Inflammatory macrophage treated with lipopolysaccharide for 4 hours (primary cell): ENCODE measurements around the gene TBC1D30.
"Not testable (repeated sequence)": the region's sequence is repeated elsewhere in the genome, so short reads cannot be mapped to it uniquely, and the experiment has no call there.

Experiments used
- DNase-seq: peaks from one replicate; pipeline ENCODE4 v3.0.0-alpha.2; 2020

The TBC1D30 gene

GRCh38 chr12:64824500-64825142, at the start of gene TBC1D30:
TSS of gene TBC1D30 (plus strand) at chr12:64824647. CDS start at chr12:64824880, 233 bp downstream.
- DNase-seq = no peak

GRCh38 chr12:64775147-64775736, 49.2 kb upstream of the TBC1D30 start:
- DNase-seq = not testable (repeated sequence)

GRCh38 chr12:64779354-64779974, 45.0 kb upstream of the TBC1D30 start:
- DNase-seq = no peak

GRCh38 chr12:64780132-64780530, 44.3 kb upstream of the TBC1D30 start:
- DNase-seq = no peak

DNA sequence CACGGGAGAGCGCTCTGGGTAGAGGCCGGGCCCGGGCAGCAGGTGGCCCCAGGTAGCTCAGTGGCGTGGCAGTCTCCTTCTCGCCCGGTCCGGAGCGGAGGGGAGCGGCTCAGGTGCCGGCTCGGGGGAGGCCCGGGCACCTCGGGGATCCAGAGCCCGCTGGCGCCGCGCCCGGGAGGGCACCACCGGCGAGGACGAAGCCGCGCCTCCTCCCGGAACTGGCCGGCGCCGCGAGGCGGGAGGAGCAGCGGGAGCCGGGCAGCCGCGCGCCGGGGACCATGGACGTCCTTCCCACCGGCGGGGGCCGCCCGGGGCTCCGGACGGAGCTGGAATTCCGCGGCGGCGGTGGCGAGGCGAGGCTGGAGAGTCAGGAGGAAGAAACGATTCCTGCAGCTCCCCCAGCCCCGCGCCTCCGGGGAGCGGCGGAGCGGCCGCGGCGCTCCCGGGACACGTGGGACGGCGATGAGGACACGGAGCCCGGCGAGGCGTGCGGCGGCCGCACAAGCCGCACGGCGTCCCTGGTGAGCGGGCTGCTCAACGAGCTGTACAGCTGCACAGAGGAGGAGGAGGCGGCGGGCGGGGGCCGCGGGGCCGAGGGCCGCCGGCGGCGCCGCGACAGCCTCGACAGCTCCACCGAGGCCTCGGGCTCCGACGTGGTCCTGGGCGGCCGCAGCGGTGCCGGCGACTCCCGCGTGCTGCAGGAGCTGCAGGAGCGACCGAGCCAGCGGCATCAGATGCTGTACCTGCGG, 43.7 kb upstream of the TBC1D30 start:
- DNase-seq = peak; percentile 39

- DNase-seq = no peak
These were observed 42.9 kb upstream of the TBC1D30 start for GRCh38 chr12:64781280-64782190.

GRCh38 chr12:64782191-64782876, 42.1 kb upstream of the TBC1D30 start:
- peak; percentile 88 for DNase-seq

GRCh38 chr12:64785838-64786237, 38.6 kb upstream of the TBC1D30 start:
- DNase-seq = no peak

DNA sequence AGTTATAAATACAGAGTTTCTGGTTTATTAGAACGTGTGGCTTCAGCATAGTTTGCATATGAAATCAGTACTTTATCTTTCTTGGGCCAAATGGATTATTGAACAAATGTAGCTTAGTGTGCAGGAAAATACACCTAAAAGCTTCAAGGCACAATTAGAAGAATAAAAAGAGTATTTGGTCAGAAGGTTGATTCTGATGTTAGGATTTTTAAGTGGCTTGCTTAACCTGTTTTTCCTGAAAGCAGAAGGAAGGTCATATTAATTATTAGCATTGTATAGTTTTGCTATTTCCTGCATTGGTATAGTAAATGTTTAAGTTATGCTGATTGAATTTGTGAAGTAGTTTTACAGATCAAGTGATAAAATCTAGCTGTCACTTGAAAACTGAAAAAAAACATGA, 34.3 kb upstream of the TBC1D30 start:
- no peak for DNase-seq

DNA sequence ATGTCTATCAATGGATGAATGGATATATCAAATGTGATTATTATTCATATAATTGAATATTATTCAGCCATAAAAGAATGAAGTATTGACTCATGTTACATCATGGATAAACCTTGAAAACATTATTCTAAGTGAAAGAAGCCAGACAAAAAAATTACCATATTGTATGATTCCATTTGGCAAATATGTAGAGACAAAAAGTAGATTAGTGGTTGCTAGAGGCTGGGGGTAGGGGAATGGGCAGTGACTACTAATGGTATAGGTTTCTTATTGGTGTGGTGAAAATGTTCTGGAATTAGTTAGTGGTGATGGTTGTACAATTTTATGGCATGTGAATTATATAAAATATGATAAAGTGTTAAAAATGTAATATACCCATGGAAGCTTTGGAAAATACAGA, 33.4 kb upstream of the TBC1D30 start:
- DNase-seq = no peak

DNA sequence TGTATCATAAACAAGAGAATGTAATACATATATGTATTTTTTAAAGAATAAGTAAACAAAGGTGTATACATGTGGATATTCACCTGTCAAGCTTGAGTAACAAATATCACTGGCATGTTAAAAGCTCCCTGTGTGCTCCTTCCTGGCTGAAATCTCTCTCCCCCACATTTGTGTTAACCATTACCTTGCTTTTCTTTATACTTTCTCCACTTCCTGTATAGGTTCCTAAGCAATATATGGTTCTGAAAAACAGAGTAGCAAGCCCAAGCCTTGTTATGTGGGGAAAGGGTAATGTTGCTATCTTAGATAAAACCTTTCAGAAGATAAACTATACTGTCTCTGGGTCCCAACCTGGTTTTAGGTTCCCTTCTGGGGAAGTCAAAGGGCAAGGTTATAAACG, 32.3 kb upstream of the TBC1D30 start:
- no peak for DNase-seq

GRCh38 chr12:64793610-64794009, 30.8 kb upstream of the TBC1D30 start:
- DNase-seq = no peak

DNA sequence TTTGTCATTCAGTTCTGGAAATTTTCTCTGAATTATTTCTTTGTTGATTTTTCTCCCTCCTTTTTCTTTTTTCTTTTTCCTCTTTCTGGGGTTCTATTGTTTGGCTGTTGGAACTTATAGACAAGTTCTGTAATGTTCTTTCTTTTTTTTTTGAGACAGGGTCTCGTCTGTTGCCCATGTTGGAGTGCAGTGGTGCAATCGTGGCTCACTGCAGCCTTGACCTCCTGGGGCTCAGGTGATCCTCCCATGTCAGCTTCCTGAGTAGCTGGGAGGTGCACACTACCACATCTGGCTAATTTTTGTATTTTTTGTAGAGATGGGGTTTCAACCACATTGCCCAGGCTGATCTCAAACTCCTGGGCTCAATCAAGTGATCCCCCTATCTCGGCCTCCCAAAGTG, 30.1 kb upstream of the TBC1D30 start:
- no peak for DNase-seq

DNA sequence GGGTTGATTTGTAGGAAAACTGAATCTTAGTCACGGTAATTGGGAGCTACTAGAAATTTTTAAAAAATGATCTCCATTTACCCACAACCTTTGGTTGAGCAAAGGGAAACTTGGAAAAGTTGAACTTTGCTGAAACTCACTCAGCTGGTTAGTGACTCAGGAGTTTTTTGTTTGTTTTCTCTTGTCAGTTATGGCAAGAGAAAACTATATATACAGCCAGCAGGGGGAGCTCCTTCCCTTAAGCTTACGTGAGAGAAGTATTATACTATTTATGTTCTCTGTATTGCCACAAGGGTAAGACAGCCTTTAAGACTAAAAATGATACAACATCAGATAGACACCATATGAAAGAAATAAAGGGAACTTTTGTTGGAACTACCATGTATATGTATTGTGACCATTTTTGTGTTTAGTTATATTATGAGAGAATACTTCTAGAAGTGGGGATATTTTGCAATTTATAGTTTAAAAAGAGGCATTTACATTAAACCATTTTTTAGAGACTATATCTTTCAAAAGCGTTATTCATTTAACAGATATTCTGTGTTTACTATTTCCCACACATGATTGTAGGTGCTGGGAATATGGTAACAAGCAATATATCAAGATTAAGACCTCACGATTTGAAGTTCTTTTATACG, 28.1 kb upstream of the TBC1D30 start:
- DNase-seq = peak; percentile 96

DNA sequence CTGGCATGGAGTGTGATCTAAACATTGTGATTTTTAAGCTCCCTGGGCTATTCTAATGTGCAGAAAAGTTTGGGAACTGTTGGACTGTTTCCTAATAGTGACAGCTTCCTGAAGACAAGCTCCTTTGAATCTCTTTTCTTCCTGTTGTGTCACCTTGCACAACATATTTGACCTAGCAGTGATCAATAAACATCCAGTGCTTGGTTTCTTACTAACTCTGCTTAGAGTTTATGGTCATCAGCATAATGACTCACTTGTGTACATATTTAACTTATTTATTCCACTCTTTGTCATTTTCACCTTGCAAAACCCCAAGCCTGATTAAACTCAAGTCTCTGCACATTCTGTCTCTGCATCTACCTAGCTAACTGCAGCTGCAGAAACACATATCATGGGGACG, 27.3 kb upstream of the TBC1D30 start:
- DNase-seq = no peak

- DNase-seq = no peak
These were observed 26.3 kb upstream of the TBC1D30 start for GRCh38 chr12:64798165-64798564.

- DNase-seq = peak; percentile 95
These were observed 23.8 kb upstream of the TBC1D30 start for GRCh38 chr12:64800640-64801039.

GRCh38 chr12:64801381-64801780, 23.1 kb upstream of the TBC1D30 start:
- no peak for DNase-seq

GRCh38 chr12:64802180-64802775, 22.2 kb upstream of the TBC1D30 start:
- peak; percentile 40 for DNase-seq

GRCh38 chr12:64806173-64806572, 18.3 kb upstream of the TBC1D30 start:
- no peak for DNase-seq
